GM18951 (cell line): ENCODE results near the gene NAALADL1.

Experiments
- POLR2A ChIP-seq: IDR thresholded peaks from 4 replicates; pipeline ENCODE4 v1.6.1; 2011; ENCODE audit warnings: mild to moderate bottlenecking; ENCODE audit not compliant: insufficient read length, insufficient read depth; ENCODE audit errors: extremely low read depth
- in situ Hi-C: fragments of 300-500 bp; cut with MboI; formaldehyde crosslinking; loops from one replicate; pipeline ENCODE4 v1.12.0; 2022; ENCODE audit warnings: low sequenced_read_pairs, mixed read lengths, inconsistent platforms; ENCODE audit not compliant: unreplicated experiment

The NAALADL1 gene

DNA sequence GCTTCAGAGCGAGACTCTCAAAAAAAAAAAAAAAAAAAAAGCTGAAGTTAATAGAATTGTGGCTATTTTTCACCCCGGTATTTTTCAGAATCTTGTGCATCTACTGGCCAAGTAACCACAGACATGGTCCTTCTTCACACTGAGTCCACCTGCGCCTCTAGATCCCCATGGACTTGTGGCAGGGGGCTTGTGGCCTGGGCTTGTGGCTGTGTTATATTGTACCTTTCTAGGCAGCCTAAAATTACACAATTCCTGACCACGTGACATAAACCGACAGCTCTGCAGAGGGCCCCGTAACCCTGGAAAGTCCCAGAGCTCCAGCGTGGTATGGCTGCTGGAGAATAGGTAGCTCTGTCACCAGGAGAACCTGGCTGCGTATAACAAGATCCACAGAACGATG is 10.9 kb upstream of the NAALADL1 start:
- in situ Hi-C loops, result no loop called here
- no peak for TF ChIP-seq POLR2A

DNA sequence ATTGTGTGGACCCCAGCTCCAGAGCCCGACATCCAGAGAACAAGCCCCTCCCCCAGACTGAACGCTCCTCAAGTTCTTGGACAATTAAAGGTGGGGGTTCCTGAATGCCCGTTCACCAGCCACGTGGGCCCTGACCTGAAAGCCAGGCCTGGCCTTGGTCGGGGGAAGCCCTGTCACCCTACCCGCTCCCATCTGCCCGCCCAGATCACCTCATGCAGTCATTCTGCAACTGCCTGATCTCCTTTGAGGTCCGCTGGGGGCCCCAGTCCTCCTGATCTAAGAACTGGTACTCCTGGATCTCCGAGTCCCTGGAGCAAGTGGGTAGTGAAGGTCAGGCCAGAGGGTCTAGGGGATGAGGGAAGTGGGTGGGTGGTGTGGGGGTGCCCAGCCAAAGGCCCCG is 9.1 kb upstream of the NAALADL1 start:
- in situ Hi-C loops, result no loop called here
- TF ChIP-seq POLR2A, result no peak

DNA sequence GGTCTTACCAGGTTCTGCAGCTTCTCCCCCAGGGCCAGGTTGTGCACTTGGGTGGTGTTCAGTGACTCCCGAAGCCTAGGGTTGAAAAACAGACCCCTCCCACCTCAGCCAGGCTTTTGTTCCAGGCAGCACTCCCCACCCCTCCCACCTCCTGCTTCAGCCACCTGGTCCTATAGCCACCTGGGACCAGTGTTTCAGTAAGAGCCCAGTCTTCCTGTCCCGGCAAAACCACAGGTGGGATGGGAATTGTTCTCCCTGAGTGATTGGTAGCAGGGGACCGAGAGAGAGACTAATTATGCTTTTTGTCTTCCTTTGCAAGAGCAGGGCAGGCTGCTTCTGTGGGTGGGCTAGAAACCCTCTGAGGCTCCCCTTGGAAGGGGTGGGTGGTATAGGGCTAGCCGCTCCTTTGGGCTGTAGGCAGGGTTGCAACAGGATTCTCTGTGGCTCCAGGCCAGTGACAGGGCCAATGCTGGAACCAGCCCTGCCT is 8.5 kb upstream of the NAALADL1 start:
- TF ChIP-seq POLR2A, result no peak
- in situ Hi-C loops, result no loop called here

DNA sequence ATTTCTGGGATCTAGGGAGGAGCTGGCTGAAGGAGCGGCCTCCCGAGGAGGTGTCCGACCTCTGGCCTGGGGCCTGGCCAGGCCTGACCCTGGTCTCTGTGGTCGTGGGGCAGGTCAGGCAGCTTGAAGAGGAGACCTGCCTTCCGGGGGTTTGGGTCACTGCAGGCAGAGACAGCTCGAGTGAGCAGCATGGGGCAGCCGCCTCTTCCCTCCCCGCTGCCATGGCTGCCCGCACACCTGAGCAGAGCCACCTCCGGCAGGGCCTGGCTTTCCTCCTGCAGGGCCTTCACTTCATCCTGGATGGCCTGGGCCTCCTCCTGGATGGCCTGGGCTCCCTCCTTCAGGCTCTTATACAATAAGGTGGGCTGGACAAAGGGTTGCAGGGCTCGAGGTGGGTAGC is 8.0 kb upstream of the NAALADL1 start:
- TF ChIP-seq POLR2A, result no peak
- in situ Hi-C loops, result no loop called here

DNA sequence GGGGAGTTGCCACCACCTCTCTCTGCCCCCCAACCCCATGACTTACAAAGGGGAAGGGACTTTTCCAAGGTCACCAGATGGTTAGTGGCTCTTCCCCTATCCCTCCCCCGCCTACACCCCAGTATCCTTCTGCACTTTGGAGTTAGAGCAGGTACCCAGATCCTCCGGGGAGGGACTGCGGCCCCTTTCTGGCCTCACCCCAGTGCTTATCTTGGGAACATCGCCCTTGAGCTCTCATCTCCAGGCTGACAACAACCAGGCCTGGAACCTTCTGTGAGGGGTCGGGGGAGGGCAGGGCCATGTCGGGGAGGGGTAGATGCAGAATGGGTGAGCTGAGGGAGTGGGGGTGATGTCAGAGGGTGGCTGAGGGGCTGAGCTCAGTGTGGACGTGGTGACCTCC is 7.5 kb upstream of the NAALADL1 start:
- no peak for TF ChIP-seq POLR2A
- in situ Hi-C loops, result no loop called here

DNA sequence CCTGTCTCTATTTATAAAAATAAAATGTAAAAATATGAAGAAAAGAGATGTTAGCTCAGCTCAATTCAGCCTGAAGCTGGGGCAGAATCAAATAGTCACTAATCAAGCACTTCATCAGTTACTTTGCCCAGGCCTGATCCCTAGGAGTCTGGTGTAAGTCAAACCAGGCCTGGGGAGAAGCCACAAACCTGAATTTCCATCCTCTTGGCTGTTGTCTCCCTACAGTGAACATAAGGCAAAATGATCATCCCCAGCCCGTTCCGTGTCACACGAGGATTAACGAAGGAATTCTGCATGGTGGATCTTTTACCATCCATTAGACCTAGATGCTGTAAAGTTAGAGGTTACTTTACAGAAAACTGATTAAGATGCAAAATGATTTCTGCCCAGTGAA is 6.5 kb upstream of the NAALADL1 start:
- in situ Hi-C loops, result no loop called here
- TF ChIP-seq POLR2A, result no peak

DNA sequence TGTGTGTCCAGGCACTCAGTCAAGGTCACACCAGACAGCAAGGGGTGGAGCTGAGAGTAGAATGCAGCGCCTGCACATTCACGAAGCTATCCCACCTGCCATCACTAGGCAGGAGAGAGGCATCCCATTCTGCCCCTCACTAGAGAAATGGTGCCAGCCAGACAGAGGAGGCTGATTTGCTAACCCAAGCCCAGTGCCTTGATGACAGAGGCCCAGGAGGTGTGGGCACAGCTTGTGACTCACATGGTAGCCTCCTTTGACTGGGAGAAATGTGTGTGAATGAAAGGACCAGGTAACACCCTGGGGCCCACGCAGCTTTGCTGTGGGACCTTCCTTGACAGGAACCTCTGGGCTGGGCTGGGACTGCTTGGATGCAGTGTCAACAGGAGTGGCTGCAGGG is 5.2 kb upstream of the NAALADL1 start:
- in situ Hi-C loops, result no loop called here

DNA sequence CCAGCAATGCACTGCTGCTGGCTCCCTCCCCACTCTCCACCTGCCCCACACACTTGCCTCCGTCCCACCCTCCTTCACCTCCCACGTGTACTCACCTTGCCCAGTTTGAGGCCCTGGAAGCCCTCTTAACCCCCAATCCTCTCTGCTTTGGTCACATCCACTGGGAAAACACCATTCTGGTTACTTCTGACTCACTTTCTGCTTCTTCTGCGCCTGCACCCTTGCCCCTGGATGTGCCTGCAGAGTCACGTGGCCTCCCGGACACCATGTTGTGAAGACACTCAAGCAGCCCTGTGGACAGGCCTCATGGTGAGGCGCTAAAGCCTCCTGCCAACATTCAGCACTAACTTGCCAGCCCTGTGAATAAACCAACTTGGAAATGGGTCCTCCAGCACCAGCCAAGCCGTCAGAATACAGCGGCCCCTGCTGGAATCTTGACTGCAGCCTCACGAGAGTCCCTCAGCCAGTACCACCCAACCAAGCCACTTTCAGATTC is 2.6 kb upstream of the NAALADL1 start:
- no peak for TF ChIP-seq POLR2A
- in situ Hi-C loops, result no loop called here

More for the DNA sequence above, 5.2 kb upstream of the NAALADL1 start:
- TF ChIP-seq POLR2A, result no peak

DNA sequence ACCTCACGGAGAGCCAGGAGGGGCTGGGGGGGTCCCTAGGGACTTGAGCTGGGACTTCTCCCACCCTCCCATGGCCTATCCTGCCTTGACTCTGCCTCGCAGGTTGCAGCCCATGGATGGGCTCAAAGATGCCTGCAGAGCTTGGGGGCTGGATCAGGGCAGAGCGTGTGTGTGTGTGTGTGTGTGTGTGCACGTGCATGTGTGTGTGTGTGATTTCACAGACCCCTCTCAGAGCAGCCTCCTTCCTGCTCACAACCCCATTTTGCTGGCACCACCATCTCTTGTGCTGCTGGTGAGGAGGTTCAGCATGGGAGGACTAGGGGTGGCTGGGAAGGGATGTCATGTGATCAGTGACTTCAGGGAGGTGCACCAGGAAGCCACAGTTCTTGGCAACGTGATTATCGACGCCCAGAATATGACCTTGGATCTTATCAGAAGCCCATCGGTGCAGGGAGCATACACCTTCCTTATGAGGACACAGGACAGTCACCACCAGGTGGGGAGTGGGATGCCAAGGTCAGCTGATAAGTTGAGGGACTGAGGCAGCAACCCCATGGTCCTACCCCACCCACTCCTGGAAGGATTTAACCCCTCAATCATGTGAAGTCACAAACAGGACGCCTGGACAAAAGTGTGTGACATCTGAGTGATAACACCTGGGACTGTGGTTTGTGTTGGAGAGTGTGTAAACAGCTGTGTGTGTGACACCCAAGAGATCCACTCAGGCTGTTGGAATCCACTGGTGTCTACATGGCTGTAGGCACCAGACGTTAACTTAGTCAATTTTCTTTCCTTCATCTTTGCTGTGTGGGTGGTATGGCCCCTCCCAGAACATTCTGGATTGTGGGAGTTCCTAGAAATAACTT is 1.8 kb upstream of the NAALADL1 start:
- in situ Hi-C loops, result no loop called here
- TF ChIP-seq POLR2A, result no peak

DNA sequence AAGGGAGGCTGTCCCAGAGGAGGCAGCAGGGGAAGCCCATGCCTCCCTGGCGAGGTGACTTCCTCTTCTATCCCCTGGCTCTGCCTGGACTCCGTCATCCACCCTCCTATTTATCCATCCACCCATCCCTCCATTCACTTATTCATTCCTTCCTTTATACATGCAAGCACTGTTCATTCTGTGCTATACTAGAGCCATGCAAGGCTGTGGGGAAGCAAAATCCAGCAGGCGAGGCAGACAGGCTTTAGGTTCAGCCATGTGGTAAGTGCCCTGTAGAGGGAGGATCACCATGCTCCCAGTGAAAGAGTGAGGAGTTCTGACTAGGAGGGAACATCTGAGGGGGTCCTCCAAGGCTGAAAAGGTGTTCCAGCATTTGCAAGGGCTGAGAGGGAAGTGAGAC is 1.2 kb upstream of the NAALADL1 start:
- in situ Hi-C loops, result no loop called here
- no peak for TF ChIP-seq POLR2A

DNA sequence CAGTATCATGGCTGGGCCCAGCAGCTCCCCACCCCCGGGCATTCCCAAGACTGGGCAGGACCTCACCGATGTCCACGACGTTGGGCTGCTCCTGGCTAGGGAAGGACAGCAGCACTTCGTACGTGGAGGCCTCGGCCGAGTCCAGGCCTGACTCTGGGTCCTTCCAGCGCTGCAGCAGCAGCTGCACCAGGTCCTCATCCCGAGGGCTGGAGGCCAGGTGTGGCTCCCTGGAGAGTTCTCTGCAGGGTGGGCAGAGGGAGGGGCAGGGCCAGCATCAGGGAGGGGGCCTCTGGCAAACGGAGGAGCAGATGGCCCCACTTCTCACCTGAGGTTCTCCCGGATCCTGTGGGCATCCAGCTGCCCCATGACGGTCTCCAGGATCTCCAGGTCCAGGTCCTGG is 341 bp downstream of the NAALADL1 start:
- no peak for TF ChIP-seq POLR2A
- in situ Hi-C loops, result no loop called here

DNA sequence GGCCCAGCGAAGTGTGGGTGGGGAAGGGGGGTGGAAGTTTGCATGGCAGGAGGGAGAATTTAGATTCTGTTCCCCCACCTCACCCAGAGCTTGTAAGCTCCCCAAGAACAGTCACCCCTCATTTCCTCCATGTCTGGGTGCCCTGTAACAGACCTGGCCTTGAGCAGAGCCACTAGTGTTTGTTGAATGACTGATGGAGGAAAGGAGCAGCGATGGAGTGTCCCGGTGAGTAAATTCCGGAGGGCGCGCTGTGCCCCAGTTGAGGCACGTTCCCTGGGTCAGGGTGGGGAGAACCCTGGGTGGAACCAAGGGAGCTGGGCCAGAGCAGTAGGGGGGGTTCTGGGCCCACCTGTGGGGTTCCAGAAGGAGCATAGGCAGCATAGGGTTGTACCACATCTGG is 827 bp downstream of the NAALADL1 start:
- TF ChIP-seq POLR2A, result no peak
- in situ Hi-C loops, result no loop called here

DNA sequence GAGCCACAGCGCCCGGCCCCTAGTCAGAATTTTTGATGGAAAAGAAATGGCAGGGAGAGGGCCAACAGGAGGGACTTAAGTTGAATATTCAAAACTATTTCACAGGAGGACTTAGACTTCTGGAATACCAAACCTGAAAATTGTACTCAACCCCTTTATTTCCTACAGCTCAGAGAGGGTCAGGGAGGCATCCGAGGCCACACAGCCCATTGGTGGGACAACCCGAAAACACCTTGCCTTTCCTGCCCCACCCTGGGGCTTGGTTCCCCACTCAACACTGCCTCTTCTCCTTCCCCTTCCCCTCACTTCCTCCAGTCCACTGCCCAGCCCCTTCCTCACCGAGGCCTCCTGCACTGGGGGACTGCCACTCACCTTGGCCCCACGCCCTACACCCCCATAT is 1.4 kb downstream of the NAALADL1 start:
- no peak for TF ChIP-seq POLR2A
- in situ Hi-C loops, result no loop called here

DNA sequence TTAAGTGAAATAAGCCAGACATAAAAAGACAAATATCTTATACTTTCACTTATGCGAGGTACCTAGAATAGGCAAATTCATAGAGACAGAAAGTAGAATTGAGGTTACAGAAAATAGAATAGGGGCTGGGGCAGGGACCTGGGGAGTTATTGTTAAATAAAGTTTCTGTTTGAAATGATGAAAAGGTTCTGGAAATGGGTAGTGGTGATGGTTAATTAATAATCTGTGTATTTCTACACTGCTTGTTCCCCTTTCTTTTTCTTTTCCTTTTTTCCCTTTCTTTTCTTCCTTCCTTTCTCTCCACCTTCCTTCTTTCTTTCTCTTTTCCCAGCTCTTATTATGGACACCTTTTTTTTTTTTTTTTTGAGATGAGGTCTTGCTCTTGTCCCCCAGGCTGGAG is 2.8 kb downstream of the NAALADL1 start:
- no peak for TF ChIP-seq POLR2A
- in situ Hi-C loops, result no loop called here
